Epithelial cell of proximal tubule (primary cell): Measurements from ENCODE around the gene GTF2H2. TPM values are rescaled to one million over a fixed set of nuclear protein-coding genes. Genes with fewer than 3 reads are reported as not detected.
"Not testable (repeated sequence)": the region's sequence is repeated elsewhere in the genome, so short reads cannot be mapped to it uniquely, and the experiment has no call there.

Source experiments
- DNase-seq: peaks from one replicate; pipeline ENCODE4 v3.0.0-alpha.2; 2011; ENCODE audit warnings: low read depth
- H3K4me3 ChIP-seq: 2 replicates; pipeline ENCODE4 v1.5.1; 2011; ENCODE audit warnings: low read depth, mild to moderate bottlenecking, low read length
- total RNA-seq: library from RNA; depleted of rRNA; stranded (reverse); fragments of >200 nt; gene quantifications from 2 replicates; pipeline ENCODE4 v1.2.3, GENCODE V29; 2015

Gene GTF2H2
- total RNA-seq: 36.0 and 41.5 TPM in 2 replicates

- not testable (repeated sequence) for DNase-seq, H3K4me3 ChIP-seq
Measured at GRCh38 chr5:71067262-71067928, at the start of gene GTF2H2. Gene GTF2H2, minus strand, starts transcription at chr5:71067676. Its CDS starts 4,913 bp downstream, at chr5:71062763.

GRCh38 chr5:71109730-71110275, 42.3 kb upstream of the GTF2H2 start:
- not testable (repeated sequence) for H3K4me3 ChIP-seq, DNase-seq

GRCh38 chr5:71099996-71100395, 32.5 kb upstream of the GTF2H2 start:
- not testable (repeated sequence) for H3K4me3 ChIP-seq, DNase-seq

GRCh38 chr5:71097930-71098203, 30.4 kb upstream of the GTF2H2 start:
- not testable (repeated sequence) for H3K4me3 ChIP-seq, DNase-seq

- not testable (repeated sequence) for H3K4me3 ChIP-seq, DNase-seq
Measured at GRCh38 chr5:71097173-71097929, 29.9 kb upstream of the GTF2H2 start.

- H3K4me3 ChIP-seq, DNase-seq: not testable (repeated sequence)
Measured at GRCh38 chr5:71089773-71090172, 22.3 kb upstream of the GTF2H2 start.

GRCh38 chr5:71088754-71089153, 21.3 kb upstream of the GTF2H2 start:
- not testable (repeated sequence) for DNase-seq, H3K4me3 ChIP-seq

GRCh38 chr5:71086145-71086544, 18.7 kb upstream of the GTF2H2 start:
- not testable (repeated sequence) for DNase-seq, H3K4me3 ChIP-seq

GRCh38 chr5:71084280-71085063, 17.0 kb upstream of the GTF2H2 start:
- DNase-seq, H3K4me3 ChIP-seq: not testable (repeated sequence)

- not testable (repeated sequence) for H3K4me3 ChIP-seq, DNase-seq
Measured at GRCh38 chr5:71082898-71083297, 15.4 kb upstream of the GTF2H2 start.

- not testable (repeated sequence) for H3K4me3 ChIP-seq, DNase-seq
Measured at GRCh38 chr5:71082340-71082739, 14.9 kb upstream of the GTF2H2 start.

GRCh38 chr5:71061322-71061721, 6.2 kb downstream of the GTF2H2 start:
- DNase-seq, H3K4me3 ChIP-seq: not testable (repeated sequence)

GRCh38 chr5:71059426-71059825, 8.1 kb downstream of the GTF2H2 start:
- not testable (repeated sequence) for H3K4me3 ChIP-seq, DNase-seq

- not testable (repeated sequence) for H3K4me3 ChIP-seq, DNase-seq
Measured at GRCh38 chr5:71044808-71045207, 22.7 kb downstream of the GTF2H2 start.

- not testable (repeated sequence) for DNase-seq, H3K4me3 ChIP-seq
Measured at GRCh38 chr5:71044128-71044527, 23.3 kb downstream of the GTF2H2 start.

GRCh38 chr5:71031046-71031776, 36.3 kb downstream of the GTF2H2 start:
- not testable (repeated sequence) for H3K4me3 ChIP-seq, DNase-seq

GRCh38 chr5:71025289-71025953, 42.1 kb downstream of the GTF2H2 start, which contains the start of gene NAIP:
Gene NAIP, minus strand, starts transcription at chr5:71025339. Its CDS starts 12,424 bp downstream, at chr5:71012915.
- H3K4me3 ChIP-seq, DNase-seq: not testable (repeated sequence)

GRCh38 chr5:71020643-71021042, 46.8 kb downstream of the GTF2H2 start:
- H3K4me3 ChIP-seq, DNase-seq: not testable (repeated sequence)
